Stimulated activated CD4-positive, alpha-beta T cell treated with anti-CD3 and anti-CD28 coated beads, Interleukin-2, amount 100 ng/mL, for 48 hours (primary cell): ENCODE measurements around the gene MAP3K10.

Experiments used
- DNase-seq, 2 donors: peaks; one replicate each; pipeline ENCODE4 v3.0.0-alpha.2; 2020

MAP3K10 gene

GRCh38 chr19:40175820-40176219 lies 15.4 kb upstream of the MAP3K10 start:
- no peak for DNase-seq

- no peak for DNase-seq
Measured at GRCh38 chr19:40177286-40178070, 13.7 kb upstream of the MAP3K10 start.

- no peak for DNase-seq
Measured at GRCh38 chr19:40178756-40179155, 12.5 kb upstream of the MAP3K10 start.

- no peak for DNase-seq
Measured at GRCh38 chr19:40184273-40184672, 7.0 kb upstream of the MAP3K10 start.

GRCh38 chr19:40191836-40192646 lies 815 bp downstream of the MAP3K10 start:
- no peak for DNase-seq

GRCh38 chr19:40192758-40193586 lies 1.7 kb downstream of the MAP3K10 start:
- DNase-seq = no peak

- DNase-seq = no peak
Measured at GRCh38 chr19:40193587-40193849, 2.3 kb downstream of the MAP3K10 start.

GRCh38 chr19:40198272-40198990 lies 7.2 kb downstream of the MAP3K10 start:
- DNase-seq = no peak

- no peak for DNase-seq
Measured at GRCh38 chr19:40200341-40201099, 9.3 kb downstream of the MAP3K10 start.

- no peak for DNase-seq
Measured at GRCh38 chr19:40204381-40204780, 13.2 kb downstream of the MAP3K10 start.

GRCh38 chr19:40205760-40206159 lies 14.5 kb downstream of the MAP3K10 start:
- DNase-seq = no peak

- no peak for DNase-seq
Measured at GRCh38 chr19:40208602-40209001, 17.4 kb downstream of the MAP3K10 start.

GRCh38 chr19:40210889-40211288 lies 19.7 kb downstream of the MAP3K10 start:
- DNase-seq = no peak

GRCh38 chr19:40213251-40213829 lies 22.1 kb downstream of the MAP3K10 start:
- DNase-seq = no peak

GRCh38 chr19:40213882-40214570 lies 22.8 kb downstream of the MAP3K10 start:
- no peak for DNase-seq

- DNase-seq = no peak
Measured at GRCh38 chr19:40214936-40215335, 23.7 kb downstream of the MAP3K10 start.

- DNase-seq = no peak
Measured at GRCh38 chr19:40216013-40216776, 25.0 kb downstream of the MAP3K10 start.

GRCh38 chr19:40216777-40217026 lies 25.5 kb downstream of the MAP3K10 start:
- no peak for DNase-seq

- DNase-seq = no peak
Measured at GRCh38 chr19:40217027-40217810, 26.0 kb downstream of the MAP3K10 start.
